ENCODE results near the gene NHLRC1.

Gene NHLRC1

GRCh38 chr6:18080544-18080943 is 41.9 kb downstream of the NHLRC1 start:
- DNase-seq = no peak

DNA sequence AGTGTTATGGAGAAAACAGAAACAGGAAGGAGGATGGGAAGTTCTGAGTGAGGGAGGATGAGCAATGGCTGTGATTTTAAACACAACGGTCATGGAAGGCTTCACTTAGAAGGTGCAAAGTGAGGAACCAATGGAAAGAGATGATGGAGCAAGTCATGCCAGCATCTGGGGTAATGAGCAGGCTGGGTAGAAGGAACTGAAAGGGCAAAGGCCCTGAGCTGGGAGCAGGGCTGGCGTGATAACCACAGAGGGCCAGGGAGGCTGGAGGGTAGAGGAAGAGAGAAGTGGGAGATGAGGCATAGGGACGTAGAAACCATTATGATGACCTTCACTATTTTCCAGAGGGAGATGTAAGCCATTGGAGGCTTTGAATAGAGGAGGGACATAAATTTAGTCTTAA is 43.6 kb downstream of the NHLRC1 start:
- no peak for DNase-seq

DNA sequence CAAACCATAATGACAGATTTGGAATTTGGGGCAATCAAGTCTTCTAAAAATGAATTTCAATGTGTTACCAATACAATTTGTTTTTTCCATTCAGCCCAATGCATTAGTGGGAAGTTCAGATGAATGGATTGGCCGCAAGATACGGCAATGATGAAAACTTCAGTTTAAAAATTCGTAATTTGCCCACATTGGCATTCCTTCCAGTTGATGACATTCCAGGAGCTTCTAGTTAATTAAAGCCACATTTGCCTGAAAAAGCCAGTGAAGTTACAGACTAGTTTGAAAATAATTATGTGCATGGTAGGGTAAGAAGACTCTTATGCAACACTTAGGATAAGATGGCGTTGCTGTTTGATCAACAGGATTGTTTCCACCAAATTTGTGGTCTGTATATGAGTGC is 46.2 kb downstream of the NHLRC1 start:
- DNase-seq = no peak

- DNase-seq = no peak
These were observed 49.6 kb downstream of the NHLRC1 start for GRCh38 chr6:18072841-18073240.

- DNase-seq = no peak
These were observed 52.0 kb downstream of the NHLRC1 start for GRCh38 chr6:18070486-18070885.

All from activated T-cell treated with anti-CD3 and anti-CD28 coated beads for 4 hours (primary cell).